Activated CD4-positive, alpha-beta T cell treated with anti-CD3 and anti-CD28 coated beads, Interleukin-2, amount 10 ng/mL, durations not matched to agents 24 days and 14 days (primary cell): ENCODE data around the gene UBL3. TPM values are rescaled to one million over a fixed set of nuclear protein-coding genes. Genes with fewer than 3 reads are reported as not detected.

Source experiments
- DNase-seq: peaks from one replicate; pipeline ENCODE4 v3.0.0; 2022
- H3K27ac Mint-ChIP-seq: one replicate; pipeline ENCODE4 v1.8.0; 2022; ENCODE audit warnings: mild to moderate bottlenecking, mixed read lengths
- H3K27me3 Mint-ChIP-seq: one replicate; pipeline ENCODE4 v1.8.0; 2022; ENCODE audit warnings: mixed read lengths
- H3K36me3 Mint-ChIP-seq: one replicate; pipeline ENCODE4 v1.8.0; 2022; ENCODE audit warnings: low read depth, mild to moderate bottlenecking, mixed read lengths
- H3K4me1 Mint-ChIP-seq: one replicate; pipeline ENCODE4 v1.8.0; 2021; ENCODE audit warnings: mixed read lengths
- H3K4me3 Mint-ChIP-seq: one replicate; pipeline ENCODE4 v1.8.0; 2022; ENCODE audit warnings: mild to moderate bottlenecking, moderate library complexity, mixed read lengths
- H3K9me3 Mint-ChIP-seq: one replicate; pipeline ENCODE4 v1.8.0; 2021; ENCODE audit warnings: mixed read lengths
- intact Hi-C: fragments of 100-400 bp; cut with micrococcal nuclease; formaldehyde crosslinking; loops from one replicate; pipeline ENCODE4 v1.15.1; 2023
- total RNA-seq: library from RNA; stranded (reverse); gene quantifications from 2 replicates; pipeline ENCODE4 v1.2.3, GENCODE V29; 2022

Gene UBL3
- total RNA-seq, 1 donor from 2014 or later = 10.1 TPM

DNA sequence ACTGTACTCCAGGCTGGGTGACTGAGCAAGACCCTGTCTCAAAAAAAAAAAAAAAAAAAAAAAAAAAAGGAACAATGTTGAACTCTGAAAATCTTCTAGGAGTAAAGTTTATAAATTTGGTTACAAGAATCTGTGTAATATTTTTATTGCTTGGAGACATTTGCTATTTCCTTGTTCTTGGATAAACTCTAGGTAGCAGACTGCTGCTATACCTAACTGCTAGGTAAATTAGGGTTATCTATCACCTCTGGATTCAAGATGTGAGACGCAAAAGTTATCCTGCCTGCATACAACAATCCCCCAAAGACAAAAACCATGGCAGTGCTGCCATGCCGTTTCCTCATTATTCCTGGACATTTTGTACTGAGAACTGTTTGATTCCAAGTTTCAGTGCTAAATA is 33.7 kb downstream of the UBL3 start:
- Mint-ChIP-seq H3K27ac (no peak overlapping the region), H3K4me3 (no peak overlapping the region), H3K36me3 (peaks cover 1% of the 10 kb centered on the region), H3K27me3 (no peaks in the 10 kb centered on the region), H3K4me1 (peaks cover 10% of the 10 kb centered on the region), H3K9me3 (no peaks in the 10 kb centered on the region)
- no peak for DNase-seq
- intact Hi-C loops = no loop called here

DNA sequence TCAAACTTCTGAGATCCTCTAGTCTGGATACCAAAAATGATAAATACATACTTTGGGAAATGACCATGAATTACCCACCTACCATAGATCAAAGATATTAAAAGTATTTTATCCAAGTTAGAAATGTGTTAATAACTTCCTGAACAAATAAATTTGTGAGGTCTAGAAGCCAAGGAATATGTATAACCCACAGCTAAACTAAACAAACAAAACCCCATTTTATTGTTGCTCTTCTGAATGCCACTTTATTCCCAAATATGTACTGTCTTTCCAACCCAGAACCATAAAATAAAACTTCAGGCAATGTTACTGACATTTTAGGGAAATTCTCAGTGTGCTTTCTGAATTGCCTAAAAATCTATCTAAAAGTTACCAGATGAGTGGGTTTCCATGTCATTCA is 35.1 kb downstream of the UBL3 start:
- Mint-ChIP-seq H3K27ac (no peak overlapping the region), H3K4me1 (peaks cover 10% of the 10 kb centered on the region), H3K27me3 (no peaks in the 10 kb centered on the region), H3K4me3 (no peak overlapping the region), H3K36me3 (no peaks in the 10 kb centered on the region), H3K9me3 (no peaks in the 10 kb centered on the region)
- DNase-seq = no peak
- intact Hi-C loops = no loop called here

DNA sequence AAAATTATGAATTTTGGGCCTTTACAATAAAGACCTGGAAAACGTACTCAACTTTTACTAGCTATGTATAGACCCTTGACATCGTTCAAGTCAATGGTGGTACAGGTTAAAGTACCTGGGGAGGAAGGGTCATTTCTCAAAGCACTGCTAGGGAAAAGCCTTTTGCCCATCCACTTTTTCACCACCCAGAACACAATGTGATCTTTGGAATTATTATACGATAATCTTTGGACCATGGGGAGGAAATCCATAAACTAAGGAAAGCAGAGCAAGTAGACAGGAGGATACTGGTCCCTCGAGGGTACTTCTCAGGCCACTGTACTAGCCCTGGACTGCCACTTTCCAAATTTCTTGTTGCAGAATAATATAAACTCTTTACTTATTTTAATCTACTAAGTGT is 39.5 kb downstream of the UBL3 start:
- H3K36me3 Mint-ChIP-seq = no peaks in the 10 kb centered on the region
- no peak overlapping the region for H3K27ac Mint-ChIP-seq
- H3K4me3 Mint-ChIP-seq = no peak overlapping the region
- intact Hi-C loops = no loop called here
- no peaks in the 10 kb centered on the region for H3K9me3 Mint-ChIP-seq
- DNase-seq = no peak
- H3K4me1 Mint-ChIP-seq = peaks cover 3% of the 10 kb centered on the region
- no peaks in the 10 kb centered on the region for H3K27me3 Mint-ChIP-seq

DNA sequence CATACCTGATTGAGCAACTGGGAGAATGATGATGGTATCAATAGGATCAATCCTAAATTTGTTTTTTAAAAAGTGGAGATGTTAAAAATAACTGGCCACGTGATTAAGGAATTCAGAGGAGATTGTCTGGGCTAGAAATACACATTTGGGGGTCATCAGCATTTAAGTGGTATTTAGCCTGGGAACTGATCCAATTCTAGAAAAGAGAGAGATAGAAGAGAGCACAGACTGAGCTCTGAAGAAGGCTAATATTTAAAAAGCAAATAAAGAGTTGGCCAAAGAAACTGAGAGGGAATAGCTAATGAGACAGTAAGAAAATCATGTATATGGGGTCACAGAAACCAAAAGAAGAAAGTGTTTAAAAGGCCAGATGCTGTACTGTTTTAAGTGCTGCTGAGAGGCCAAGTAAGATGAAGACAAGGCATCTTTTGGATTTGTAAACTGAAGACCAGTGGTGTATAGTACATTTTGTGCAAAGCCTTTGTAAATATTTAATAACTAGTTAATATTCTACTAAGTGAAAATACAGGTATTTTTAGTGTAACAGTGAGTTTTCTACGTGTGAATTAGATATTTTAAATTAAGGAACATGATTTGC is 40.2 kb downstream of the UBL3 start:
- Mint-ChIP-seq H3K27ac (no peak overlapping the region), H3K4me1 (peaks cover 3% of the 10 kb centered on the region)
- intact Hi-C loops = no loop called here

DNA sequence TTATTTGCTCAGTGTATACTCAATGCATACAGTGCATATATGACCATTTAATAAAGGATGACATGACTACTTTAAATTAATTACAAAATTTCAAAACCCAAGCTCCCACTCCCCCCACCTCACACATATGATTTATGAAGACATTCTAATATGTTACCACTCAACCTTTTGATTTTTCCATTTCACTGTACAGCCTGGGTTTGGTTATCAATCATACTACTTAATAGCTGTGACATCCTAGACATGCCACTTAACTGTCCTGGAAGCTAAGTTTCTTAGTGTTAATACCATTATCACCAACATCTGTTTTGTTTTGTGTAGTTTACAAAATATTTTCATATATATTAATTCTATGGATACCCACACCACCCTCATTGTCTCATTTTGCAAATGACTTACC is 42.2 kb downstream of the UBL3 start:
- no peak for DNase-seq
- Mint-ChIP-seq H3K27me3 (no peaks in the 10 kb centered on the region), H3K9me3 (no peaks in the 10 kb centered on the region), H3K4me1 (peaks cover 3% of the 10 kb centered on the region), H3K36me3 (no peaks in the 10 kb centered on the region), H3K4me3 (no peak overlapping the region), H3K27ac (no peak overlapping the region)
- intact Hi-C loops = no loop called here

More for the DNA sequence above, 40.2 kb downstream of the UBL3 start:
- no peaks in the 10 kb centered on the region for H3K27me3 Mint-ChIP-seq
- H3K4me3 Mint-ChIP-seq = no peak overlapping the region
- no peaks in the 10 kb centered on the region for H3K36me3 Mint-ChIP-seq
- no peaks in the 10 kb centered on the region for H3K9me3 Mint-ChIP-seq
- DNase-seq = no peak

GRCh38 chr13:29805994-29806979 is 44.1 kb downstream of the UBL3 start:
- H3K36me3 Mint-ChIP-seq = no peaks in the 10 kb centered on the region
- no peak overlapping the region for H3K27ac Mint-ChIP-seq
- no peak for DNase-seq
- H3K4me1 Mint-ChIP-seq = peaks cover 6% of the 10 kb centered on the region
- no peak overlapping the region for H3K4me3 Mint-ChIP-seq
- intact Hi-C loops = no loop called here
- H3K27me3 Mint-ChIP-seq = no peaks in the 10 kb centered on the region
- no peaks in the 10 kb centered on the region for H3K9me3 Mint-ChIP-seq

- no peaks in the 10 kb centered on the region for H3K36me3 Mint-ChIP-seq
- H3K4me1 Mint-ChIP-seq = peaks cover 6% of the 10 kb centered on the region
- no peak overlapping the region for H3K27ac Mint-ChIP-seq
- H3K4me3 Mint-ChIP-seq = no peak overlapping the region
- H3K27me3 Mint-ChIP-seq = no peaks in the 10 kb centered on the region
- intact Hi-C loops = no loop called here
- no peaks in the 10 kb centered on the region for H3K9me3 Mint-ChIP-seq
- no peak for DNase-seq
Observed at GRCh38 chr13:29803221-29803620, 47.2 kb downstream of the UBL3 start.

- H3K36me3 Mint-ChIP-seq = no peaks in the 10 kb centered on the region
- H3K4me3 Mint-ChIP-seq = no peak overlapping the region
- no peaks in the 10 kb centered on the region for H3K27me3 Mint-ChIP-seq
- intact Hi-C loops = no loop called here
- peaks cover 7% of the 10 kb centered on the region for H3K4me1 Mint-ChIP-seq
- H3K9me3 Mint-ChIP-seq = no peaks in the 10 kb centered on the region
- H3K27ac Mint-ChIP-seq = no peak overlapping the region
- DNase-seq = no peak
Observed at GRCh38 chr13:29802621-29803020, 47.8 kb downstream of the UBL3 start.

DNA sequence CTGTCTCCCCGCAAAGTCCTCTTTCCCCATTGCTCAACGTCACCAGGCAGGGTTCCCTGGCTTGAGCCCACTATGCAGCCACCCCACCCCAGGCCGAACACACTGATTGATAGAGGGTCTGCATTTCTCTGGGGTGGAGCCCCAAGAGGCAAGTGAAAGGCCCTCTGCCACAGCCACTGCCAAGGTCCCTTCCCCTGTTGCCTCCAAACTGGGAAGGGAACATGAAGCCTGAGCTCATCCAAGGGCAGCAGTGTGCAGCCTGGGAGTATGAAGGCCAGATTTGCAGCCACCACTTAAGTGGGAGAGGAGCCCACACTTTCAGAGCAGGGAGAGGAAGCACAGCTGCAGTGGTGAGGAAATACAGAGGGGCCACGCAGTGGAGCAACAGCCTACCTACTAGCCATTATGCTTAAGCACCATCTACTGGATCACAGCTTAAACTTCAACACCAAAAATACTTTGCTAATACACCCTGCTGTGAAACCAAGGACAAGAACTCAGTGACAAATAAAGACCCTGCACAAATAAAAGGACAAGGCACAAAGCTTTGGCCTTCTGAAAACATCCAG is 48.6 kb downstream of the UBL3 start:
- intact Hi-C loops = no loop called here
- Mint-ChIP-seq H3K9me3 (no peaks in the 10 kb centered on the region), H3K27me3 (no peaks in the 10 kb centered on the region), H3K4me3 (no peak overlapping the region), H3K27ac (no peak overlapping the region), H3K36me3 (no peaks in the 10 kb centered on the region), H3K4me1 (peaks cover 7% of the 10 kb centered on the region)
- DNase-seq = no peak

GRCh38 chr13:29801102-29801501 is 49.3 kb downstream of the UBL3 start:
- peaks cover 5% of the 10 kb centered on the region for H3K4me1 Mint-ChIP-seq
- H3K27me3 Mint-ChIP-seq = no peaks in the 10 kb centered on the region
- H3K4me3 Mint-ChIP-seq = no peak overlapping the region
- H3K9me3 Mint-ChIP-seq = no peaks in the 10 kb centered on the region
- H3K36me3 Mint-ChIP-seq = no peaks in the 10 kb centered on the region
- H3K27ac Mint-ChIP-seq = no peak overlapping the region
- no peak for DNase-seq
- intact Hi-C loops = no loop called here

DNA sequence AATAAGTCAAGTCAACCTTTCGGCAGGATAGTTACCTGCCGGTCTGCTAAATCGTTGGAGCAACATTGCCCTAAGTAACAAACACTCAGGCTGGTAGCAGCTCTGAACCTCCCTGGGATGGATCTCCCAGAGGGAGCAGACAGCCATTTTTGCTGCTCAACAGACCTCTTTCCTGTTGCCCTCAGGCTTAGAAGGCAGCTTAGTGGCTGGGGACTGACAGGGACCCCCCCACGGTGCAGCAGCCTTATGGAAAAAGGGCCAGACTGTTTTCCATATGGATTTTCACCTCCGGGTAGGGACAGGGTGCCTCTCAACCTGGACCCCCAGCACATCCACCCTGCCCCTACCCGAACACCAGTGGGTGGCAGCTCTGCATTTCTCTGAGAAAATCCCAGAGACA is 49.7 kb downstream of the UBL3 start:
- Mint-ChIP-seq H3K9me3 (no peaks in the 10 kb centered on the region), H3K27me3 (no peaks in the 10 kb centered on the region), H3K4me3 (no peak overlapping the region), H3K36me3 (no peaks in the 10 kb centered on the region), H3K4me1 (peaks cover 5% of the 10 kb centered on the region), H3K27ac (no peak overlapping the region)
- intact Hi-C loops = no loop called here
- no peak for DNase-seq

DNA sequence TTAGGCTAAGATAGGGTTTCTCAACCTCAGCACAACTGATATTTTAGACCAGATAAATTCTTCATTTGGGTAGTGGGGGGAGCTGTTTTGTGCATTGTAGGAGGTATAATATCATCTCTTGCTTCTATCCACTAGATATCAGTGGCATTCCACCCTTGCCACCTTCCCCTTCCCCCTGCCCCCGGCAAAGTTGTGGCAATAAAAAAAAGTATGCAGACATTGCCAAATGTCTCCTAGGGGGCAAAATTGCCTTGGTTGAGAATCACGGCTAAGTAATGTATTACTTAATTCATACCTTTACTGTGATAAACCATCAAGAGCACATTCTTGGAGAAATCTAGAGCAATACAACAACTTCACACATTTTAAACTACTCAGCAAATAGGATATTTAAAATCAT is 51.4 kb downstream of the UBL3 start:
- Mint-ChIP-seq H3K4me3 (no peak overlapping the region), H3K27me3 (no peaks in the 10 kb centered on the region), H3K9me3 (no peaks in the 10 kb centered on the region), H3K36me3 (no peaks in the 10 kb centered on the region), H3K27ac (no peak overlapping the region), H3K4me1 (peaks cover 5% of the 10 kb centered on the region)
- no peak for DNase-seq
- intact Hi-C loops = no loop called here

DNA sequence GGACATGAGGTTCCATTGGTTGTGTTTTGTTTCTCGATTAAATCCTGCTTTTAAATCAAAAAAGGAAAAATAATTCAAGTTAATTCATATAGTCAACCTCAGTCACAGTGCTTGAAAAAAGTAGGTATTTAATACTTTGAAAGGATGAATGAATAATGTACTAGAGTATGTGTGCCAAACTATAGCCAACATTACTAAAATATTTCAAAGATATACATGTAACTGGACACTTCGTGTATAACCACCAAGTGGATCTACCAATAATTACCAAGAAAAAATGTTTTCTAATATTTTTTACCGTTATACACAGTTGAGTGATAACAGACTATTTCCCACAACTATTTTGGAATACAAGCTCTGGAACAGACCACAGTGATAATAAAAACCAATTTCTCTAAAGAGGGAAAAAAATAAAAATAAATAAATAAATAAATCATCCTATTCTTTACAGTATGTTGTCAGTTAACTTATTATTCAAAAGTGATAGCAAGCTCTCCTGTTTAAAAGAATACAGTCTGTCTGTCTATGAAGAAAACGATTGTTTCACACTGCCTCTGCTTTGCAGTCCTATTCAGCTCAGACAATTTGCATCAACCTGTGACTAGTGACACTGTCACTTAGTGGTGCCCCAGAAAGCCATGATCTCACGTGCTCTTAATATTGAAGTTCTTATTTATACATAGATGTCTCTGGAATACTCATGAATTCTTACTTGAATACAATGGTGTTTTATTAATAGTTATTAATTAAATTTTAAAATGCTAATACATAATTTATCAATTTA is 58.2 kb downstream of the UBL3 start:
- intact Hi-C loops = no loop called here
- no peak overlapping the region for H3K27ac Mint-ChIP-seq
- H3K36me3 Mint-ChIP-seq = no peaks in the 10 kb centered on the region
- no peaks in the 10 kb centered on the region for H3K27me3 Mint-ChIP-seq
- H3K4me1 Mint-ChIP-seq = peaks cover 10% of the 10 kb centered on the region
- H3K9me3 Mint-ChIP-seq = no peaks in the 10 kb centered on the region
- no peak overlapping the region for H3K4me3 Mint-ChIP-seq
- DNase-seq = no peak

- Mint-ChIP-seq H3K9me3 (no peaks in the 10 kb centered on the region), H3K27ac (no peak overlapping the region), H3K4me1 (peaks cover 10% of the 10 kb centered on the region), H3K4me3 (no peak overlapping the region), H3K27me3 (no peaks in the 10 kb centered on the region), H3K36me3 (no peaks in the 10 kb centered on the region)
- DNase-seq = no peak
- intact Hi-C loops = no loop called here
Observed at GRCh38 chr13:29791508-29791907, 58.9 kb downstream of the UBL3 start.
